Suprapubic skin (tissue), 4 donors: Measurements from ENCODE around the gene LYZL1.

Experiments used
- CTCF ChIP-seq, 2 donors: fragments of 200-600 bp in 1 of 2; fragments of 450-650 bp in 1 of 2; sonication (generic) in 1 of 2; IDR thresholded peaks; one replicate each; pipeline ENCODE4 v1.5.1; 2016 to 2019; ENCODE audit warnings: antibody characterized with exemption in 2 of 2, mild to moderate bottlenecking in 1 of 2, moderate library complexity in 1 of 2
- EP300 ChIP-seq: sonication (generic); formaldehyde crosslinking; IDR thresholded peaks from one replicate; pipeline ENCODE4 v1.6.1; 2017; ENCODE audit warnings: antibody characterized with exemption
- POLR2A ChIP-seq, 2 donors: fragments of 450-650 bp; IDR thresholded peaks; one replicate each; pipeline ENCODE4 v1.6.1; 2017; ENCODE audit warnings: antibody characterized with exemption in 2 of 2, mild to moderate bottlenecking in 2 of 2, moderate library complexity in 2 of 2
- POLR2AphosphoS5 ChIP-seq, 3 donors: sonication (generic); formaldehyde crosslinking; IDR thresholded peaks; one replicate each; pipeline ENCODE4 v1.6.1; 2017; ENCODE audit warnings: antibody characterized with exemption in 3 of 3

- no peak for TF ChIP-seq CTCF (IDR thresholded peaks at IDR 0.05)
- TF ChIP-seq EP300 = no peak
- no peak for TF ChIP-seq POLR2A (IDR thresholded peaks at IDR 0.05)
- TF ChIP-seq POLR2AphosphoS5 (IDR thresholded peaks at IDR 0.05) = no peak
These were observed 45.1 kb upstream of the LYZL1 start for GRCh38 chr10:29243750-29244149.
